HCT116 (cell line): ENCODE data around the gene JPT1. TPM values are rescaled to one million over a fixed set of nuclear protein-coding genes. Genes with fewer than 3 reads are reported as not detected.
"Not testable (repeated sequence)": the region's sequence is repeated elsewhere in the genome, so short reads cannot be mapped to it uniquely, and the experiment has no call there.

Experiments used
- ATAC-seq: fragments of 200-7000 bp; cut with Tn5 transposase; 2 replicates; pipeline ENCODE4 v1.9.1; 2020; ENCODE audit warnings: mild to moderate bottlenecking, moderate library complexity
- BruUV-seq: library from RNA; stranded (reverse); fragments of 400-500 nt; replicated peaks from 2 replicates; lab custom pipeline; 2021; lab: Mats Ljungman, UMichigan
- CTCF ChIA-PET: fragments of 300-600 bp; sonication (Branson Sonifier 250); formaldehyde crosslinking; loops from one replicate; lab custom pipeline; 2021; ENCODE audit warnings: antibody characterized with exemption; lab: Charles Lee
- POLR2A ChIA-PET: fragments of 300-600, 350-600 bp; sonication (Branson Sonifier 250); formaldehyde crosslinking; loops from one replicate; lab custom pipeline; 2021; ENCODE audit warnings: antibody characterized with exemption; lab: Charles Lee
- RAD21 ChIA-PET, 2 experiments: fragments of 300-600 bp; sonication (Branson Sonifier 250); formaldehyde crosslinking; loops; one replicate each; lab custom pipeline; 2023; ENCODE audit warnings: low total read pairs in 2 of 2; ENCODE audit not compliant: uncharacterized antibody in 2 of 2, unreplicated experiment in 2 of 2, low non-redundant PET in 1 of 2; lab: Charles Lee
- DNase-seq: peaks from one replicate; pipeline ENCODE4 v3.0.0-alpha.2; 2010; ENCODE audit warnings: low read depth, low spot score
- H2AFZ ChIP-seq: fragments of 200-600 bp; shearing (Covaris generic), sonication (generic); 2 replicates; pipeline ENCODE4 v1.6.1; 2017; ENCODE audit warnings: low read depth, mixed run types, mixed read lengths, antibody characterized with exemption, low read length; ENCODE audit not compliant: poor library complexity, severe bottlenecking
- H3K27ac ChIP-seq: 2 replicates; pipeline ENCODE4 v1.5.1; 2012; ENCODE audit warnings: low read depth, low read length
- H3K27me3 ChIP-seq: fragments of 200-600 bp; sonication (generic); 2 replicates; pipeline ENCODE4 v1.6.1; 2016; ENCODE audit warnings: mixed run types, low read length, mixed read lengths; ENCODE audit not compliant: insufficient read depth
- H3K36me3 ChIP-seq, 2 experiments: fragments of 200-500 bp in 1 of 2; fragments of 200-600 bp in 1 of 2; sonication (Bioruptor generic) in 1 of 2; sonication (generic) in 1 of 2; 2 replicates each; pipeline versions ENCODE4 v1.5.1 to v1.6.1; 2014 to 2016; ENCODE audit warnings: low read length in 2 of 2, inconsistent platforms in 1 of 2, mixed read lengths in 1 of 2, mixed run types in 1 of 2; ENCODE audit not compliant: insufficient read depth in 2 of 2, control insufficient read depth in 1 of 2
- H3K4me1 ChIP-seq, 2 experiments: fragments of 200-600 bp in 1 of 2; sonication (generic) in 1 of 2; 2 replicates each; pipeline versions ENCODE4 v1.5.1 to v1.6.1; 2012 to 2017; ENCODE audit warnings: low read length in 2 of 2, inconsistent platforms in 1 of 2, mild to moderate bottlenecking in 1 of 2, mixed read lengths in 1 of 2, mixed run types in 1 of 2, moderate library complexity in 1 of 2; ENCODE audit not compliant: insufficient read depth in 2 of 2, control insufficient read depth in 1 of 2
- H3K4me2 ChIP-seq: fragments of 200-600 bp; sonication (generic); 2 replicates; pipeline ENCODE4 v1.6.1; 2017; ENCODE audit warnings: mixed run types, low read length, mixed read lengths
- H3K4me3 ChIP-seq, 2 experiments: fragments of 200-600 bp in 1 of 2; sonication (generic) in 1 of 2; replicated peaks in 1 of 2; 2 replicates each; pipeline ENCODE4 v1.5.1; 2011 to 2016; ENCODE audit warnings: low read length in 2 of 2, control low read depth in 1 of 2, low read depth in 1 of 2, mild to moderate bottlenecking in 1 of 2, mixed read lengths in 1 of 2, mixed run types in 1 of 2
- H3K79me2 ChIP-seq: fragments of 200-600 bp; sonication (generic); 2 replicates; pipeline ENCODE4 v1.6.1; 2017; ENCODE audit warnings: mild to moderate bottlenecking, mixed run types, low read length, moderate library complexity, mixed read lengths; ENCODE audit not compliant: insufficient read depth
- H3K9ac ChIP-seq: fragments of 200-600 bp; sonication (generic); 2 replicates; pipeline ENCODE4 v1.6.1; 2016; ENCODE audit warnings: low read length, mixed read lengths
- H3K9me2 ChIP-seq: fragments of 200-600 bp; sonication (generic), shearing (Covaris generic); 2 replicates; pipeline ENCODE4 v1.6.1; 2017; ENCODE audit warnings: mixed run types, mild to moderate bottlenecking, moderate library complexity; ENCODE audit not compliant: insufficient read depth
- H3K9me3 ChIP-seq, 2 experiments: fragments of 200-500 bp in 1 of 2; fragments of 200-600 bp in 1 of 2; sonication (Bioruptor generic) in 1 of 2; sonication (generic) in 1 of 2; 2 replicates each; pipeline ENCODE4 v1.6.1; 2014 to 2017; ENCODE audit warnings: low read length in 2 of 2, mixed read lengths in 2 of 2, inconsistent platforms in 1 of 2, low read depth in 1 of 2, mild to moderate bottlenecking in 1 of 2, mixed run types in 1 of 2, moderate library complexity in 1 of 2; ENCODE audit not compliant: control insufficient read depth in 1 of 2, insufficient read depth in 1 of 2
- H4K20me1 ChIP-seq: fragments of 200-600 bp; sonication (generic), shearing (Covaris generic); 2 replicates; pipeline ENCODE4 v1.6.1; 2017; ENCODE audit warnings: mixed run types, mild to moderate bottlenecking, moderate library complexity; ENCODE audit not compliant: insufficient read depth
- ATF3 ChIP-seq: IDR thresholded peaks from 2 replicates; pipeline ENCODE4 v1.6.1; 2012
- EZH2 ChIP-seq: fragments of 200-600 bp; sonication (generic); IDR thresholded peaks from 2 replicates; pipeline ENCODE4 v1.6.1; 2017; ENCODE audit warnings: antibody characterized with exemption, mixed run types
- POLR2A ChIP-seq: IDR thresholded peaks from 2 replicates; pipeline ENCODE4 v1.7.0; 2011; ENCODE audit warnings: borderline replicate concordance; ENCODE audit not compliant: insufficient read depth, insufficient read length; ENCODE audit errors: extremely low read depth
- REST ChIP-seq: IDR thresholded peaks from 2 replicates; pipeline ENCODE4 v1.6.1; 2012; ENCODE audit warnings: low read depth
- ZNF274 ChIP-seq: fragments of 200-500 bp; sonication (Bioruptor generic); IDR thresholded peaks from 2 replicates; pipeline ENCODE4 v1.6.1; 2014; ENCODE audit warnings: mild to moderate bottlenecking, low read depth, low read length, inconsistent platforms
- intact Hi-C: fragments of 100-400 bp; cut with micrococcal nuclease; formaldehyde crosslinking; loops from 2 replicates; pipeline ENCODE4 v1.10.0; 2022
- total RNA-seq: library from RNA; stranded (reverse); gene quantifications from one replicate; pipeline ENCODE4 v1.2.1, GENCODE V29; 2021; ENCODE audit not compliant: unreplicated experiment

JPT1 gene
- total RNA-seq, 1 experiment from 2014 or later = 575 TPM

GRCh38 chr17:75168998-75169397 lies 14.7 kb upstream of the JPT1 start:
- no peak for TF ChIP-seq ZNF274
- no peak for TF ChIP-seq ATF3
- TF ChIP-seq POLR2A = no peak
- TF ChIP-seq REST = no peak
- TF ChIP-seq EZH2 = no peak
- Histone ChIP-seq H3K79me2 (peaks cover 79% of the 10 kb centered on the region), H4K20me1 (peaks cover 20% of the 10 kb centered on the region; the same call in 1 of the 2 replicates), H3K27ac (no peak overlapping the region), H2AFZ (no peak overlapping the region), H3K4me1 (peaks cover 0 to 7% of the 10 kb centered on the region in 2 experiments; a peak in 1 of 4 replicates), H3K9ac (no peak overlapping the region), H3K27me3 (no peaks in the 10 kb centered on the region), H3K36me3 (peaks cover 46 to 68% of the 10 kb centered on the region in 2 experiments), H3K4me2 (no peak overlapping the region), H3K9me3 (no peaks in the 10 kb centered on the region), H3K4me3 (no peak overlapping the region), H3K9me2 (no peaks in the 10 kb centered on the region)
- no TSS peak for BruUV-seq
- intact Hi-C loops = no loop called here
- ChIA-PET RAD21 (no interaction called here), POLR2A (interaction anchor here (0.7 kb wide), 1 partner anchor 15 kb away, joined by 3 read pairs; the partner anchor contains the start of gene JPT1), CTCF (interaction anchor here (4.1 kb wide), 1 partner anchor 55 kb away, joined by 13 read pairs; no protein-coding TSS in a partner anchor)
- ATAC-seq (no peak), DNase-seq (no peak)

GRCh38 chr17:75164606-75165005 lies 10.3 kb upstream of the JPT1 start:
- H3K9me3 ChIP-seq, H3K9me2 ChIP-seq, H2AFZ ChIP-seq, H3K4me2 ChIP-seq, ATAC-seq, H3K27me3 ChIP-seq, intact Hi-C loops, H3K4me3 ChIP-seq, BruUV-seq, H3K4me1 ChIP-seq, H3K9ac ChIP-seq, H4K20me1 ChIP-seq, RAD21 ChIA-PET, DNase-seq: not testable (repeated sequence)
- peaks cover 35% of the 10 kb centered on the region for H3K79me2 ChIP-seq
- H3K36me3 ChIP-seq = peaks cover 27 to 39% of the 10 kb centered on the region in 2 experiments
- CTCF ChIA-PET = interaction anchor here (0.7 kb wide), 1 partner anchor 12 kb away, joined by 4 read pairs; no protein-coding TSS in a partner anchor
- POLR2A ChIA-PET = interaction anchor here (1.1 kb wide), 1 partner anchor 40 kb away, joined by 4 read pairs; no protein-coding TSS in a partner anchor
- H3K27ac ChIP-seq = 0 out of 2 replicates have a peak overlapping the region, but pooled peaks have one; percentile 29
